HepG2 (cell line): ENCODE results near the gene ACOX3. TPM values are rescaled to one million over a fixed set of nuclear protein-coding genes. Genes with fewer than 3 reads are reported as not detected.

Experiments used
- ATAC-seq: fragments of 200-7000 bp; cut with Tn5 transposase; 3 replicates; pipeline ENCODE4 v1.9.1; 2020; ENCODE audit warnings: mild to moderate bottlenecking, moderate library complexity
- BruUV-seq: library from RNA; stranded (reverse); fragments of 400-500 nt; replicated peaks from 2 replicates; lab custom pipeline; 2021; lab: Mats Ljungman, UMichigan
- CTCF ChIA-PET: fragments of 300-600 bp; formaldehyde crosslinking; extraction: SDS; loops from one replicate; lab custom pipeline; 2021; ENCODE audit warnings: low total read pairs, inconsistent platforms, low intra/inter-chr PET ratio; lab: Yijun Ruan, JAX
- POLR2A ChIA-PET: fragments of 350-600 bp; sonication (Branson Sonifier 250); formaldehyde crosslinking; loops from one replicate; lab custom pipeline; 2020; ENCODE audit warnings: antibody characterized with exemption, inconsistent platforms; lab: Yijun Ruan, JAX
- DNase-seq: peaks from one replicate; pipeline ENCODE4 v3.0.0-alpha.2; 2015; ENCODE audit warnings: low spot score
- FAIRE-seq: peaks from 3 replicates; lab custom pipeline; 2011; peaks lifted over from hg19 to GRCh38; lab: Jason Lieb, UNC
- H2AFZ ChIP-seq: one replicate; pipeline ENCODE4 v1.6.1; 2011; ENCODE audit warnings: low read length, inconsistent platforms
- H3K27ac ChIP-seq: fragments of 300-600 bp; 3 replicates; pipeline ENCODE4 v1.8.0; 2011; ENCODE audit warnings: mixed run types, mild to moderate bottlenecking, mixed read lengths, low read length, inconsistent platforms; ENCODE audit not compliant: insufficient read depth; ENCODE audit errors: extremely low read length
- H3K27me3 ChIP-seq, 2 experiments: fragments of 200-600 bp in 1 of 2; 2 replicates in 1 of 2; 3 replicates in 1 of 2; pipeline versions ENCODE4 v1.6.0 to v1.8.0; 2011; ENCODE audit warnings: low read length in 2 of 2, mild to moderate bottlenecking in 2 of 2, moderate library complexity in 2 of 2, inconsistent platforms in 1 of 2; ENCODE audit not compliant: insufficient read depth in 2 of 2, control insufficient read depth in 1 of 2
- H3K36me3 ChIP-seq, 2 experiments: fragments of 200-600 bp in 1 of 2; replicated peaks in 1 of 2; 2 replicates in 1 of 2; 3 replicates in 1 of 2; pipeline versions ENCODE4 v1.5.1 to v1.8.0; 2011; ENCODE audit warnings: low read length in 2 of 2, inconsistent platforms in 1 of 2; ENCODE audit not compliant: insufficient read depth in 2 of 2, control insufficient read depth in 1 of 2
- H3K4me1 ChIP-seq: 2 replicates; pipeline ENCODE4 v1.5.1; 2012; ENCODE audit warnings: low read length, inconsistent platforms; ENCODE audit not compliant: insufficient read depth
- H3K4me2 ChIP-seq: 2 replicates; pipeline ENCODE4 v1.6.0; 2011; ENCODE audit warnings: low read depth, low read length, inconsistent platforms
- H3K4me3 ChIP-seq, 3 experiments: fragments of 200-600 bp in 1 of 3; sonication (generic), shearing (Covaris generic) in 1 of 3; replicated peaks in 1 of 3; 2 replicates each; pipeline ENCODE4 v1.5.1; 2011 to 2016; ENCODE audit warnings: low read length in 3 of 3, inconsistent platforms in 2 of 3, low read depth in 2 of 3, mild to moderate bottlenecking in 2 of 3, control low read depth in 1 of 3, mixed read lengths in 1 of 3; ENCODE audit not compliant: insufficient read depth in 1 of 3
- H3K79me2 ChIP-seq: one replicate; pipeline ENCODE4 v1.6.1; 2011; ENCODE audit warnings: low read length, inconsistent platforms; ENCODE audit not compliant: insufficient read depth
- H3K9ac ChIP-seq: 2 replicates; pipeline ENCODE4 v1.6.0; 2011; ENCODE audit warnings: mild to moderate bottlenecking, low read depth, low read length, inconsistent platforms; ENCODE audit not compliant: insufficient read depth
- H3K9me3 ChIP-seq: 2 replicates; pipeline ENCODE4 v1.5.1; 2012; ENCODE audit warnings: mild to moderate bottlenecking, low read length
- H4K20me1 ChIP-seq: 2 replicates; pipeline ENCODE4 v1.6.0; 2011; ENCODE audit warnings: inconsistent platforms, mild to moderate bottlenecking, low read length, moderate library complexity; ENCODE audit not compliant: insufficient read depth
- CTCF ChIP-seq: sonication (generic); formaldehyde crosslinking; IDR thresholded peaks from 2 replicates; pipeline ENCODE4 v1.5.0; 2020; ENCODE audit warnings: mild to moderate bottlenecking, missing genetic modification reagents, moderate library complexity
- POGZ ChIP-seq: sonication (generic); formaldehyde crosslinking; IDR thresholded peaks from 2 replicates; pipeline ENCODE4 v1.4.0; 2020; ENCODE audit warnings: mild to moderate bottlenecking, missing genetic modification reagents
- ZBTB38 ChIP-seq: sonication (generic); formaldehyde crosslinking; IDR thresholded peaks from 2 replicates; pipeline ENCODE4 v1.5.1; 2020; ENCODE audit warnings: mild to moderate bottlenecking, missing genetic modification reagents
- ZNF281 ChIP-seq: sonication (generic); formaldehyde crosslinking; IDR thresholded peaks from 2 replicates; pipeline ENCODE4 v1.4.0; 2020; ENCODE audit warnings: missing genetic modification reagents, borderline replicate concordance
- ZNF468 ChIP-seq: sonication (generic); formaldehyde crosslinking; IDR thresholded peaks from 2 replicates; pipeline ENCODE4 v1.8.0; 2022; ENCODE audit warnings: mild to moderate bottlenecking, moderate library complexity, missing genetic modification reagents
- ZNF687 ChIP-seq: sonication (generic); formaldehyde crosslinking; IDR thresholded peaks from 2 replicates; pipeline ENCODE4 v1.5.1; 2020; ENCODE audit warnings: mild to moderate bottlenecking, missing genetic modification reagents, moderate library complexity
- ZNF781 ChIP-seq: sonication (generic); formaldehyde crosslinking; IDR thresholded peaks from 2 replicates; pipeline ENCODE4 v1.5.1; 2020; ENCODE audit warnings: borderline replicate concordance, mild to moderate bottlenecking, missing genetic modification reagents; ENCODE audit errors: not compliant biosample characterization
- WGBS: methylation state at CpG from one replicate; pipeline ENCODE4 v1.1.6; 2017; ENCODE audit warnings: low lambda C conversion rate; 5-methylcytosine and 5-hydroxymethylcytosine counted together
- in situ Hi-C: cut with HindIII; loops from 2 replicates; pipeline ENCODE4 v1.10.0; 2017; ENCODE audit warnings: low pct_unique_long_range_greater_than_20kb; ENCODE audit not compliant: extremely low pct_ligation_motif_present
- intact Hi-C: fragments of 100-400 bp; cut with micrococcal nuclease; formaldehyde crosslinking; loops from one replicate; pipeline ENCODE4 v1.10.0; 2022; ENCODE audit not compliant: unreplicated experiment
- polyA plus RNA-seq, 8 experiments: library from polyadenylated mRNA; depleted of rRNA in 3 of 8; stranded (reverse) in 7 of 8; unstranded in 1 of 8; fragments of >200 nt; fragmentation: Illumina TruSeq in 4 of 8; extraction: Trizol in 4 of 8; gene quantifications; 2 replicates each; pipeline versions ENCODE4 v1.2.1 to v1.2.3, GENCODE V29; 2011 to 2016; ENCODE audit warnings: low read depth in 4 of 8, missing spikeins in 1 of 8, mixed read lengths in 1 of 8; ENCODE audit not compliant: insufficient read depth in 1 of 8
- total RNA-seq, 5 experiments: library from RNA; depleted of rRNA; stranded (reverse); fragments of >200 nt; fragmentation: Illumina TruSeq; extraction: Trizol; gene quantifications; 2 replicates each; pipeline ENCODE4 v1.2.3, GENCODE V29; 2016; ENCODE audit warnings: low read depth in 1 of 5
- TF ChIP-seq, protein P1 (sequence below): sonication (generic); formaldehyde crosslinking; IDR thresholded peaks from 2 replicates; pipeline ENCODE4 v1.4.0; 2020; ENCODE audit warnings: missing genetic modification reagents

ACOX3 gene
- total and polyA plus RNA-seq, 2 of the 13 experiments (the other 11 are each of a cell fraction or from before 2014, with no cell fraction given), result 4.2 to 17.8 TPM

GRCh38 chr4:8381814-8382581, 58.5 kb downstream of the ACOX3 start:
- in situ Hi-C loops, result no loop called here
- intact Hi-C loops, result no loop called here
- H3K27me3 ChIP-seq, result no peaks in the 10 kb centered on the region
- WGBS, result 79% methylated on average over 8 of the region's 28 CpGs
- H3K9ac ChIP-seq, result no peak overlapping the region
- DNase-seq, result peak; percentile 8
- no peaks in the 10 kb centered on the region for H3K9me3 ChIP-seq
- no peak overlapping the region for H3K4me2 ChIP-seq
- H3K4me3 ChIP-seq, result no peak overlapping the region
- POLR2A ChIA-PET, result no interaction called here
- H4K20me1 ChIP-seq, result no peaks in the 10 kb centered on the region
- peaks cover 15% of the 10 kb centered on the region for H3K4me1 ChIP-seq
- no peak overlapping the region for H2AFZ ChIP-seq
- H3K36me3 ChIP-seq, result no peaks in the 10 kb centered on the region
- no TSS peak for BruUV-seq
- ATAC-seq, result peak; percentile 60
- peak overlapping the region; percentile 42 for H3K27ac ChIP-seq
- CTCF ChIA-PET, result no interaction called here
- no peak for FAIRE-seq
- no peaks in the 10 kb centered on the region for H3K79me2 ChIP-seq
- TF ChIP-seq ZNF468 (CRISPR knock-in tag) (no peak), ZNF281 (CRISPR knock-in tag) (0 out of 2 replicates have a peak, but pooled peaks have one; percentile 42), CTCF (peak; percentile 32), ZBTB38 (CRISPR knock-in tag) (peak; percentile 86), ZNF781 (no peak), POGZ (CRISPR knock-in tag) (0 out of 2 replicates have a peak, but pooled peaks have one; percentile 22), ZNF687 (CRISPR knock-in tag) (peak; percentile 44)
- TF ChIP-seq, protein P1, sequence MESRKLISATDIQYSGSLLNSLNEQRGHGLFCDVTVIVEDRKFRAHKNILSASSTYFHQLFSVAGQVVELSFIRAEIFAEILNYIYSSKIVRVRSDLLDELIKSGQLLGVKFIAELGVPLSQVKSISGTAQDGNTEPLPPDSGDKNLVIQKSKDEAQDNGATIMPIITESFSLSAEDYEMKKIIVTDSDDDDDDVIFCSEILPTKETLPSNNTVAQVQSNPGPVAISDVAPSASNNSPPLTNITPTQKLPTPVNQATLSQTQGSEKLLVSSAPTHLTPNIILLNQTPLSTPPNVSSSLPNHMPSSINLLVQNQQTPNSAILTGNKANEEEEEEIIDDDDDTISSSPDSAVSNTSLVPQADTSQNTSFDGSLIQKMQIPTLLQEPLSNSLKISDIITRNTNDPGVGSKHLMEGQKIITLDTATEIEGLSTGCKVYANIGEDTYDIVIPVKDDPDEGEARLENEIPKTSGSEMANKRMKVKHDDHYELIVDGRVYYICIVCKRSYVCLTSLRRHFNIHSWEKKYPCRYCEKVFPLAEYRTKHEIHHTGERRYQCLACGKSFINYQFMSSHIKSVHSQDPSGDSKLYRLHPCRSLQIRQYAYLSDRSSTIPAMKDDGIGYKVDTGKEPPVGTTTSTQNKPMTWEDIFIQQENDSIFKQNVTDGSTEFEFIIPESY, result peak; percentile 91
